WI38 (cell line): ENCODE data around the gene FRMPD1.

Experiments used
- H3K4me3 ChIP-seq: 2 replicates; pipeline ENCODE4 v1.5.1; 2011; ENCODE audit warnings: low read depth, mild to moderate bottlenecking, control low read depth, low read length
- TF ChIP-seq, protein P1 (sequence below): IDR thresholded peaks from 2 replicates; pipeline ENCODE4 v1.5.1; 2012; ENCODE audit warnings: low read depth, mild to moderate bottlenecking, control low read depth, low read length

Gene FRMPD1

GRCh38 chr9:37663926-37664325 lies 13.2 kb downstream of the FRMPD1 start:
- TF ChIP-seq, protein P1, sequence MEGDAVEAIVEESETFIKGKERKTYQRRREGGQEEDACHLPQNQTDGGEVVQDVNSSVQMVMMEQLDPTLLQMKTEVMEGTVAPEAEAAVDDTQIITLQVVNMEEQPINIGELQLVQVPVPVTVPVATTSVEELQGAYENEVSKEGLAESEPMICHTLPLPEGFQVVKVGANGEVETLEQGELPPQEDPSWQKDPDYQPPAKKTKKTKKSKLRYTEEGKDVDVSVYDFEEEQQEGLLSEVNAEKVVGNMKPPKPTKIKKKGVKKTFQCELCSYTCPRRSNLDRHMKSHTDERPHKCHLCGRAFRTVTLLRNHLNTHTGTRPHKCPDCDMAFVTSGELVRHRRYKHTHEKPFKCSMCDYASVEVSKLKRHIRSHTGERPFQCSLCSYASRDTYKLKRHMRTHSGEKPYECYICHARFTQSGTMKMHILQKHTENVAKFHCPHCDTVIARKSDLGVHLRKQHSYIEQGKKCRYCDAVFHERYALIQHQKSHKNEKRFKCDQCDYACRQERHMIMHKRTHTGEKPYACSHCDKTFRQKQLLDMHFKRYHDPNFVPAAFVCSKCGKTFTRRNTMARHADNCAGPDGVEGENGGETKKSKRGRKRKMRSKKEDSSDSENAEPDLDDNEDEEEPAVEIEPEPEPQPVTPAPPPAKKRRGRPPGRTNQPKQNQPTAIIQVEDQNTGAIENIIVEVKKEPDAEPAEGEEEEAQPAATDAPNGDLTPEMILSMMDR: no peak
- H3K4me3 ChIP-seq: no peak overlapping the region

- TF ChIP-seq, protein P1: no peak
- no peak overlapping the region for H3K4me3 ChIP-seq
These were observed 17.0 kb downstream of the FRMPD1 start for GRCh38 chr9:37667706-37668105.

GRCh38 chr9:37668116-37668601 lies 17.4 kb downstream of the FRMPD1 start:
- no peak overlapping the region for H3K4me3 ChIP-seq
- TF ChIP-seq, protein P1: no peak

- TF ChIP-seq, protein P1: no peak
- no peak overlapping the region for H3K4me3 ChIP-seq
These were observed 18.5 kb downstream of the FRMPD1 start for GRCh38 chr9:37669232-37669631.

GRCh38 chr9:37675661-37676060 lies 24.9 kb downstream of the FRMPD1 start:
- no peak overlapping the region for H3K4me3 ChIP-seq
- TF ChIP-seq, protein P1: no peak

- TF ChIP-seq, protein P1: no peak
- H3K4me3 ChIP-seq: no peak overlapping the region
These were observed 25.7 kb downstream of the FRMPD1 start for GRCh38 chr9:37676411-37676830.

GRCh38 chr9:37677435-37677834 lies 26.7 kb downstream of the FRMPD1 start:
- TF ChIP-seq, protein P1: no peak
- H3K4me3 ChIP-seq: no peak overlapping the region
